CD4-positive, alpha-beta memory T cell (primary cell): ENCODE measurements around the gene HECTD3. TPM values are rescaled to one million over a fixed set of nuclear protein-coding genes. Genes with fewer than 3 reads are reported as not detected.
"Not testable (repeated sequence)": the region's sequence is repeated elsewhere in the genome, so short reads cannot be mapped to it uniquely, and the experiment has no call there.

Source experiments
- CTCF ChIA-PET: fragments of 350-600 bp; sonication (Branson Sonifier 250); formaldehyde crosslinking; loops from one replicate; lab custom pipeline; 2021; ENCODE audit warnings: inconsistent platforms; ENCODE audit not compliant: partially characterized antibody; lab: Charles Lee
- POLR2A ChIA-PET: fragments of 350-600 bp; sonication (Branson Sonifier 250); formaldehyde crosslinking; loops from one replicate; lab custom pipeline; 2021; ENCODE audit not compliant: partially characterized antibody; lab: Charles Lee
- DNase-seq, 5 donors: peaks; one replicate each; pipeline versions ENCODE4 v3.0.0 to v3.0.0-alpha.2; 2020 to 2022; ENCODE audit warnings: mixed read lengths in 1 of 5
- H3K27ac ChIP-seq: one replicate; pipeline ENCODE4 v1.7.0; 2013; ENCODE audit warnings: low read depth, low read length
- H3K27me3 ChIP-seq: 2 replicates; pipeline ENCODE4 v1.7.0; 2013; ENCODE audit warnings: mild to moderate bottlenecking, low read length, moderate library complexity; ENCODE audit not compliant: insufficient read depth
- H3K36me3 ChIP-seq: 2 replicates; pipeline ENCODE4 v1.7.0; 2013; ENCODE audit warnings: mild to moderate bottlenecking, low read length, moderate library complexity; ENCODE audit not compliant: insufficient read depth
- H3K4me1 ChIP-seq: 2 replicates; pipeline ENCODE4 v1.7.0; 2013; ENCODE audit warnings: mild to moderate bottlenecking, low read length, moderate library complexity; ENCODE audit not compliant: insufficient read depth
- H3K4me3 ChIP-seq, 2 donors: one replicate each; pipeline ENCODE4 v1.7.0; 2013; ENCODE audit warnings: low read length in 2 of 2, mild to moderate bottlenecking in 1 of 2
- H3K9me3 ChIP-seq, 2 donors: one replicate each; pipeline ENCODE4 v1.7.0; 2013; ENCODE audit warnings: low read length in 2 of 2, control low read depth in 1 of 2; ENCODE audit not compliant: control insufficient read depth in 1 of 2
- H3K27ac Mint-ChIP-seq, 7 donors: one replicate each; pipeline ENCODE4 v1.8.0; 2020 to 2021; ENCODE audit warnings: mixed read lengths in 7 of 7, mild to moderate bottlenecking in 6 of 7, inconsistent platforms in 3 of 7, moderate library complexity in 3 of 7
- H3K27me3 Mint-ChIP-seq, 2 donors: one replicate each; pipeline ENCODE4 v1.8.0; 2020 to 2021; ENCODE audit warnings: mixed read lengths in 2 of 2
- H3K36me3 Mint-ChIP-seq, 2 donors: one replicate each; pipeline ENCODE4 v1.8.0; 2020 to 2021; ENCODE audit warnings: mixed read lengths in 2 of 2, inconsistent platforms in 1 of 2, mild to moderate bottlenecking in 1 of 2
- H3K4me1 Mint-ChIP-seq, 4 donors: one replicate each; pipeline ENCODE4 v1.8.0; 2020 to 2021; ENCODE audit warnings: mixed read lengths in 4 of 4, mild to moderate bottlenecking in 1 of 4
- H3K4me3 Mint-ChIP-seq, 8 donors: one replicate each; pipeline ENCODE4 v1.8.0; 2020 to 2021; ENCODE audit warnings: mixed read lengths in 8 of 8, mild to moderate bottlenecking in 7 of 8, moderate library complexity in 6 of 8, inconsistent platforms in 3 of 8
- H3K9me3 Mint-ChIP-seq, 8 donors: one replicate each; pipeline ENCODE4 v1.8.0; 2020 to 2021; ENCODE audit warnings: mixed read lengths in 8 of 8, mild to moderate bottlenecking in 5 of 8, inconsistent platforms in 3 of 8, moderate library complexity in 1 of 8
- intact Hi-C: fragments of 100-400 bp; cut with micrococcal nuclease; formaldehyde crosslinking; loops from one replicate; pipeline ENCODE4 v1.15.1; 2023
- polyA plus RNA-seq, 2 donors: library from polyadenylated mRNA; unstranded; fragments of 300-500 nt; fragmentation: Illumina TruSeq; gene quantifications; one replicate each; pipeline ENCODE4 v1.2.3, GENCODE V29; 2021
- total RNA-seq, 2 experiments: library from RNA; stranded (reverse); gene quantifications; one replicate each; pipeline ENCODE4 v1.2.3, GENCODE V29; 2021

Gene HECTD3
- total and polyA plus RNA-seq, 4 experiments from 2014 or later: 15.6 to 61.3 (median 44.0) TPM

GRCh38 chr1:45003741-45004140, 7.4 kb downstream of the HECTD3 start:
- Mint-ChIP-seq H3K27ac (peak overlapping the region in 1 of 7 donors; percentile 45), H3K9me3 (peaks cover 0 to 1% (median 0%) of the 10 kb centered on the region in 8 donors), H3K4me3 (no peak overlapping the region), H3K36me3 (peaks cover 41 to 72% of the 10 kb centered on the region in 2 donors), H3K27me3 (no peaks in the 10 kb centered on the region), H3K4me1 (peaks cover 4 to 17% (median 7%) of the 10 kb centered on the region in 4 donors)
- intact Hi-C loops: no loop called here
- H3K9me3 ChIP-seq: no peaks in the 10 kb centered on the region
- POLR2A ChIA-PET: interaction anchor here (1.2 to 2.2 kb wide), 2 partner anchors 8 to 299 kb away, joined by 3 to 8 read pairs; partner anchors contain the start of genes HECTD3 and UROD
- no peak for DNase-seq
- no peak overlapping the region for H3K4me3 ChIP-seq
- peaks cover 61% of the 10 kb centered on the region for H3K36me3 ChIP-seq
- H3K27me3 ChIP-seq: no peaks in the 10 kb centered on the region
- H3K27ac ChIP-seq: no peak overlapping the region
- no peaks in the 10 kb centered on the region for H3K4me1 ChIP-seq
- CTCF ChIA-PET: interaction anchor here (1.1 kb wide), 1 partner anchor 10 kb away, joined by 3 read pairs; no protein-coding TSS in a partner anchor

- no peaks in the 10 kb centered on the region for H3K27me3 Mint-ChIP-seq
- no peak overlapping the region for H3K4me3 Mint-ChIP-seq
- no peaks in the 10 kb centered on the region for H3K27me3 ChIP-seq
- peaks cover 54% of the 10 kb centered on the region for H3K36me3 ChIP-seq
- no peak overlapping the region for H3K4me3 ChIP-seq
- H3K9me3 Mint-ChIP-seq: peaks cover 0 to 1% (median 0%) of the 10 kb centered on the region in 8 donors
- no peaks in the 10 kb centered on the region for H3K4me1 ChIP-seq
- peak overlapping the region in 4 of 7 donors; percentile 1 to 45 (median 26) for H3K27ac Mint-ChIP-seq
- ChIA-PET POLR2A (interaction anchor here (1.1 to 2.2 kb wide), 3 partner anchors 9 to 300 kb away, joined by 3 to 8 read pairs (median 3); partner anchors contain the start of genes HECTD3, RNU5D-1 and UROD), CTCF (interaction anchor here (1.1 kb wide), 1 partner anchor 11 kb away, joined by 3 read pairs; no protein-coding TSS in a partner anchor)
- no peak for DNase-seq
- no peaks in the 10 kb centered on the region for H3K9me3 ChIP-seq
- no peak overlapping the region for H3K27ac ChIP-seq
- H3K36me3 Mint-ChIP-seq: peaks cover 35 to 64% of the 10 kb centered on the region in 2 donors
- intact Hi-C loops: no loop called here
- H3K4me1 Mint-ChIP-seq: peaks cover 3 to 13% (median 6%) of the 10 kb centered on the region in 4 donors
These were observed 8.2 kb downstream of the HECTD3 start for GRCh38 chr1:45002650-45003645.

- POLR2A ChIA-PET: interaction anchor here (1.1 kb wide), 1 partner anchor 193 kb away, joined by 3 read pairs; no protein-coding TSS in a partner anchor
- H3K27ac ChIP-seq, intact Hi-C loops, H3K27me3 ChIP-seq, H3K4me1 ChIP-seq, H3K4me3 Mint-ChIP-seq, DNase-seq, H3K27me3 Mint-ChIP-seq, H3K9me3 ChIP-seq, H3K4me3 ChIP-seq, H3K9me3 Mint-ChIP-seq, CTCF ChIA-PET: not testable (repeated sequence)
- Mint-ChIP-seq H3K4me1 (peaks cover 3 to 13% (median 6%) of the 10 kb centered on the region in 4 donors), H3K27ac (peak overlapping the region in 1 of 7 donors; percentile 78), H3K36me3 (peaks cover 25 to 50% of the 10 kb centered on the region in 2 donors)
- peaks cover 40% of the 10 kb centered on the region for H3K36me3 ChIP-seq
These were observed 9.5 kb downstream of the HECTD3 start for GRCh38 chr1:45001576-45001975.

GRCh38 chr1:45001011-45001481, 10.1 kb downstream of the HECTD3 start:
- H3K9me3 Mint-ChIP-seq: peaks cover 0 to 1% (median 0%) of the 10 kb centered on the region in 8 donors
- H3K4me3 Mint-ChIP-seq: no peak overlapping the region
- H3K27me3 Mint-ChIP-seq: no peaks in the 10 kb centered on the region
- ChIA-PET POLR2A (interaction anchor here (1.1 kb wide), 1 partner anchor 192 kb away, joined by 3 read pairs; no protein-coding TSS in a partner anchor), CTCF (no interaction called here)
- H3K4me1 Mint-ChIP-seq: peaks cover 3 to 13% (median 6%) of the 10 kb centered on the region in 4 donors
- Histone ChIP-seq H3K4me3 (no peak overlapping the region), H3K4me1 (no peaks in the 10 kb centered on the region), H3K9me3 (no peaks in the 10 kb centered on the region), H3K27me3 (no peaks in the 10 kb centered on the region), H3K27ac (no peak overlapping the region), H3K36me3 (peaks cover 38% of the 10 kb centered on the region)
- DNase-seq: no peak
- peak overlapping the region in 3 of 7 donors; percentile 2 to 79 (median 70) for H3K27ac Mint-ChIP-seq
- peaks cover 24 to 46% of the 10 kb centered on the region in 2 donors for H3K36me3 Mint-ChIP-seq
- intact Hi-C loops: no loop called here

GRCh38 chr1:44999232-44999631, 11.9 kb downstream of the HECTD3 start:
- peaks cover 20% of the 10 kb centered on the region for H3K36me3 ChIP-seq
- Mint-ChIP-seq H3K36me3 (peaks cover 10 to 28% of the 10 kb centered on the region in 2 donors), H3K9me3 (peaks cover 0 to 1% (median 0%) of the 10 kb centered on the region in 8 donors), H3K27me3 (no peaks in the 10 kb centered on the region), H3K4me1 (peaks cover 2 to 8% (median 5%) of the 10 kb centered on the region in 4 donors), H3K27ac (peak overlapping the region in 1 of 7 donors; percentile 32), H3K4me3 (no peak overlapping the region)
- no peaks in the 10 kb centered on the region for H3K9me3 ChIP-seq
- ChIA-PET CTCF (interaction anchor here (0.7 to 0.9 kb wide), 3 partner anchors 15 to 179 kb away, joined by 3 to 4 read pairs (median 4); no protein-coding TSS in a partner anchor), POLR2A (interaction anchor here (1.6 kb wide), 1 partner anchor 13 kb away, joined by 5 read pairs; the partner anchor contains the start of gene EIF2B3)
- no peak overlapping the region for H3K27ac ChIP-seq
- H3K4me3 ChIP-seq: no peak overlapping the region
- H3K4me1 ChIP-seq: no peaks in the 10 kb centered on the region
- no peak for DNase-seq
- no peaks in the 10 kb centered on the region for H3K27me3 ChIP-seq
- intact Hi-C loops: no loop called here

GRCh38 chr1:44995467-44996238, 15.5 kb downstream of the HECTD3 start:
- intact Hi-C loops: no loop called here
- POLR2A ChIA-PET: no interaction called here
- peaks cover 0 to 1% of the 10 kb centered on the region in 2 donors for H3K27me3 Mint-ChIP-seq
- Histone ChIP-seq H3K36me3 (no peaks in the 10 kb centered on the region), H3K9me3 (no peaks in the 10 kb centered on the region), H3K4me1 (no peaks in the 10 kb centered on the region), H3K27me3 (no peaks in the 10 kb centered on the region), H3K4me3 (no peak overlapping the region), H3K27ac (no peak overlapping the region)
- CTCF ChIA-PET: interaction anchor here (0.6 kb wide), 1 partner anchor 660 kb away, joined by 3 read pairs; no protein-coding TSS in a partner anchor
- no peaks in the 10 kb centered on the region for H3K36me3 Mint-ChIP-seq
- H3K4me3 Mint-ChIP-seq: no peak overlapping the region
- H3K4me1 Mint-ChIP-seq: peaks cover 0 to 3% (median 2%) of the 10 kb centered on the region in 4 donors
- no peaks in the 10 kb centered on the region for H3K9me3 Mint-ChIP-seq
- H3K27ac Mint-ChIP-seq: no peak overlapping the region
- DNase-seq: no peak
